HK-2 (cell line): ENCODE results near the gene LMBR1.

Source experiments
- DNase-seq: peaks from one replicate; pipeline ENCODE4 v3.0.0-alpha.2; 2018; ENCODE audit not compliant: unreplicated experiment

LMBR1 gene

GRCh38 chr7:156795415-156795814 is 97.6 kb downstream of the LMBR1 start:
- DNase-seq, result no peak

- DNase-seq, result no peak
Measured at GRCh38 chr7:156793334-156793733, 99.6 kb downstream of the LMBR1 start.

GRCh38 chr7:156792611-156793010 is 100.4 kb downstream of the LMBR1 start:
- no peak for DNase-seq

GRCh38 chr7:156791241-156791640 is 101.7 kb downstream of the LMBR1 start:
- no peak for DNase-seq

GRCh38 chr7:156790264-156790663 is 102.7 kb downstream of the LMBR1 start:
- DNase-seq, result no peak

- no peak for DNase-seq
Measured at GRCh38 chr7:156785998-156786543, 106.9 kb downstream of the LMBR1 start.

GRCh38 chr7:156783864-156784263 is 109.1 kb downstream of the LMBR1 start:
- DNase-seq, result no peak

GRCh38 chr7:156781972-156782371 is 111.0 kb downstream of the LMBR1 start:
- no peak for DNase-seq

GRCh38 chr7:156780724-156781455 is 112.1 kb downstream of the LMBR1 start:
- DNase-seq, result no peak

- no peak for DNase-seq
Measured at GRCh38 chr7:156778668-156779067, 114.3 kb downstream of the LMBR1 start.

- DNase-seq, result no peak
Measured at GRCh38 chr7:156778201-156778600, 114.8 kb downstream of the LMBR1 start.

GRCh38 chr7:156777364-156778069 is 115.5 kb downstream of the LMBR1 start:
- no peak for DNase-seq

GRCh38 chr7:156776527-156776926 is 116.5 kb downstream of the LMBR1 start:
- DNase-seq, result no peak

- no peak for DNase-seq
Measured at GRCh38 chr7:156773966-156774365, 119.0 kb downstream of the LMBR1 start.

GRCh38 chr7:156772725-156773124 is 120.3 kb downstream of the LMBR1 start:
- DNase-seq, result no peak

- no peak for DNase-seq
Measured at GRCh38 chr7:156768698-156769472, 124.1 kb downstream of the LMBR1 start.

- DNase-seq, result no peak
Measured at GRCh38 chr7:156766666-156767065, 126.3 kb downstream of the LMBR1 start.

- no peak for DNase-seq
Measured at GRCh38 chr7:156765901-156766656, 126.9 kb downstream of the LMBR1 start.

GRCh38 chr7:156764766-156765165 is 128.2 kb downstream of the LMBR1 start:
- no peak for DNase-seq

- DNase-seq, result peak; percentile 38
Measured at GRCh38 chr7:156764016-156764669, 128.8 kb downstream of the LMBR1 start.

- DNase-seq, result no peak
Measured at GRCh38 chr7:156759579-156760202, 133.3 kb downstream of the LMBR1 start.
